ENCODE results near the gene PACS2. TPM values are rescaled to one million over a fixed set of nuclear protein-coding genes. Genes with fewer than 3 reads are reported as not detected.

PACS2 gene
- total and polyA plus RNA-seq, 2 of the 4 experiments (the other 2 are of a cell fraction): 15.6 to 32.2 TPM

GRCh38 chr14:105325303-105325702 lies 10.8 kb downstream of the PACS2 start:
- H3K56ac ChIP-seq (ENCODE audit: extremely low read depth, insufficient read depth, low read length): no peak overlapping the region
- ATAC-seq (ENCODE audit: low read depth): no peak
- H3K18ac ChIP-seq (ENCODE audit: low read depth, low read length): no peak overlapping the region
- dilution Hi-C loops (cut with HindIII; ENCODE audit: low sequenced_read_pairs, unreplicated experiment): no loop called here
- intact Hi-C loops (cut with micrococcal nuclease): no loop called here
- no peak overlapping the region for H3K4me2 ChIP-seq (ENCODE audit: low read depth, low read length)
- no peak overlapping the region for H2BK15ac ChIP-seq (ENCODE audit: low read depth, low read length)
- H4K8ac ChIP-seq (ENCODE audit: low read depth in 2 of 2, low read length in 2 of 2): no peak overlapping the region
- H3K79me1 ChIP-seq (ENCODE audit: low read depth in 1 of 2, low read length in 2 of 2): peaks cover 16 to 56% of the 10 kb centered on the region in 2 experiments
- peaks cover 63% of the 10 kb centered on the region for H4K20me1 ChIP-seq (ENCODE audit: insufficient read depth, low read length)
- no peaks in the 10 kb centered on the region for H3K9me3 ChIP-seq (ENCODE audit: control insufficient read depth, insufficient read depth, low read length)
- no peaks in the 10 kb centered on the region for H3K27me3 ChIP-seq (ENCODE audit: control insufficient read depth, insufficient read depth, low read length)
- H2BK5ac ChIP-seq (ENCODE audit: low read depth, low read length, poor library complexity, severe bottlenecking): no peak overlapping the region
- H2AFZ ChIP-seq (replicated peaks; ENCODE audit: low read length, poor library complexity): no peak overlapping the region
- ChIA-PET CTCF (no interaction called here), POLR2A (ENCODE audit: unreplicated experiment) (no interaction called here)
- peaks cover 11% of the 10 kb centered on the region; the same call in 1 of the 2 replicates for H3K9me1 ChIP-seq (ENCODE audit: insufficient read depth, low read length)
- no peak overlapping the region for H3K27ac ChIP-seq (ENCODE audit: insufficient read depth, low read length)
- BruUV-seq (replicated peaks): no TSS peak
- H3K4me1 ChIP-seq (ENCODE audit: control insufficient read depth, insufficient read depth, low read length): peaks cover 9% of the 10 kb centered on the region
- no peak overlapping the region for H2BK120ac ChIP-seq (ENCODE audit: low read depth, low read length)
- H2BK20ac ChIP-seq (ENCODE audit: low read depth, low read length): no peak overlapping the region
- no peak overlapping the region for H2AK9ac ChIP-seq (replicated peaks; ENCODE audit: low read depth, low read length, poor library complexity)
- H3K23ac ChIP-seq (ENCODE audit: low read depth, low read length): no peak overlapping the region
- no peak overlapping the region for H3K4me3 ChIP-seq (ENCODE audit: insufficient read depth, low read depth, low read length)
- no peak overlapping the region for H3K4ac ChIP-seq (ENCODE audit: low read depth, low read length)
- H3K9ac ChIP-seq (ENCODE audit: low read depth, low read length): no peak overlapping the region
- H3K14ac ChIP-seq (replicated peaks; ENCODE audit: low read depth, low read length): no peak overlapping the region
- H4K91ac ChIP-seq (ENCODE audit: insufficient read depth, low read depth, low read length): no peak overlapping the region
- in situ Hi-C loops (cut with MboI; ENCODE audit: low sequenced_read_pairs): no loop called here
- H3K36me3 ChIP-seq (ENCODE audit: control insufficient read depth, insufficient read depth, low read length): no peaks in the 10 kb centered on the region; the same call in 1 of the 2 replicates
- no peak for DNase-seq
- 100% methylated on average over 1 of the region's 9 CpGs; no CpG with 5 or more reads in 1 of the 2 experiments for WGBS, 2 experiments (ENCODE audit: extremely low coverage in 2 of 2, insufficient read length in 1 of 2)
- H4K5ac ChIP-seq (ENCODE audit: low read depth, low read length): no peak overlapping the region
- no peak overlapping the region for H2AK5ac ChIP-seq (ENCODE audit: low read depth, low read length)
- no peak for TF ChIP-seq MAFK (IDR thresholded peaks at IDR 0.05; ENCODE audit: low read depth, low read length)
- TF ChIP-seq BHLHE40 (IDR thresholded peaks at IDR 0.05; ENCODE audit: low read depth, low read length): no peak
- TF ChIP-seq RFX5 (IDR thresholded peaks at IDR 0.05; ENCODE audit: low read depth, low read length): no peak
- no peak for TF ChIP-seq SMC3 (IDR thresholded peaks at IDR 0.05; ENCODE audit: low read depth, low read length)
- TF ChIP-seq ELK1 (IDR thresholded peaks at IDR 0.05; ENCODE audit: borderline replicate concordance, low read depth, low read length): no peak
- TF ChIP-seq MXI1 (IDR thresholded peaks at IDR 0.05; ENCODE audit: borderline replicate concordance, low read depth, low read length): no peak
- no peak for TF ChIP-seq CEBPB (IDR thresholded peaks at IDR 0.05; ENCODE audit: low read depth, low read length)
- no peak for TF ChIP-seq RAD21 (IDR thresholded peaks at IDR 0.05; ENCODE audit: low read length)
- no peak for TF ChIP-seq CHD1 (IDR thresholded peaks at IDR 0.05; ENCODE audit: low read depth, low read length)
- TF ChIP-seq, protein P1, sequence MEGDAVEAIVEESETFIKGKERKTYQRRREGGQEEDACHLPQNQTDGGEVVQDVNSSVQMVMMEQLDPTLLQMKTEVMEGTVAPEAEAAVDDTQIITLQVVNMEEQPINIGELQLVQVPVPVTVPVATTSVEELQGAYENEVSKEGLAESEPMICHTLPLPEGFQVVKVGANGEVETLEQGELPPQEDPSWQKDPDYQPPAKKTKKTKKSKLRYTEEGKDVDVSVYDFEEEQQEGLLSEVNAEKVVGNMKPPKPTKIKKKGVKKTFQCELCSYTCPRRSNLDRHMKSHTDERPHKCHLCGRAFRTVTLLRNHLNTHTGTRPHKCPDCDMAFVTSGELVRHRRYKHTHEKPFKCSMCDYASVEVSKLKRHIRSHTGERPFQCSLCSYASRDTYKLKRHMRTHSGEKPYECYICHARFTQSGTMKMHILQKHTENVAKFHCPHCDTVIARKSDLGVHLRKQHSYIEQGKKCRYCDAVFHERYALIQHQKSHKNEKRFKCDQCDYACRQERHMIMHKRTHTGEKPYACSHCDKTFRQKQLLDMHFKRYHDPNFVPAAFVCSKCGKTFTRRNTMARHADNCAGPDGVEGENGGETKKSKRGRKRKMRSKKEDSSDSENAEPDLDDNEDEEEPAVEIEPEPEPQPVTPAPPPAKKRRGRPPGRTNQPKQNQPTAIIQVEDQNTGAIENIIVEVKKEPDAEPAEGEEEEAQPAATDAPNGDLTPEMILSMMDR (conservative IDR thresholded peaks at IDR 0.05; ENCODE audit: low read depth, low read length): no peak
- no peak for TF ChIP-seq RCOR1 (IDR thresholded peaks at IDR 0.05; ENCODE audit: insufficient replicate concordance, low read length)
- no peak for TF ChIP-seq NFE2L2 (IDR thresholded peaks at IDR 0.05; ENCODE audit: low read depth, low read length)
- no peak for TF ChIP-seq USF2 (IDR thresholded peaks at IDR 0.05; ENCODE audit: low read depth, low read length)
- TF ChIP-seq POLR2A (IDR thresholded peaks at IDR 0.05; ENCODE audit: low read depth, low read length): no peak
- no peak for TF ChIP-seq FOS (IDR thresholded peaks at IDR 0.05; ENCODE audit: low read depth, low read length)

All from IMR-90 (cell line).